H9 (cell line): ENCODE results near the gene TRANK1. TPM values are rescaled to one million over a fixed set of nuclear protein-coding genes. Genes with fewer than 3 reads are reported as not detected.

ENCODE experiments used
- DNase-seq: peaks from one replicate; pipeline ENCODE4 v3.0.0-alpha.2; 2017
- H2AFZ ChIP-seq: one replicate; pipeline ENCODE4 v1.6.1; 2013; ENCODE audit warnings: mild to moderate bottlenecking, low read length, control low read depth, moderate library complexity
- H2AK5ac ChIP-seq: 2 replicates; pipeline ENCODE4 v1.6.1; 2013; ENCODE audit warnings: low read length, control low read depth, mixed read lengths; ENCODE audit not compliant: insufficient read length
- H2BK120ac ChIP-seq: one replicate; pipeline ENCODE4 v1.6.1; 2013; ENCODE audit warnings: low read depth, mild to moderate bottlenecking, low read length, control low read depth, inconsistent platforms; ENCODE audit not compliant: poor library complexity, severe bottlenecking
- H2BK12ac ChIP-seq: 2 replicates; pipeline ENCODE4 v1.6.1; 2013; ENCODE audit warnings: low read length, control low read depth, mixed read lengths, low read depth; ENCODE audit not compliant: insufficient read length
- H2BK15ac ChIP-seq: 2 replicates; pipeline ENCODE4 v1.6.1; 2013; ENCODE audit warnings: low read depth, low read length, control low read depth
- H2BK20ac ChIP-seq: one replicate; pipeline ENCODE4 v1.6.1; 2013; ENCODE audit warnings: low read depth, mild to moderate bottlenecking, low read length, control low read depth, inconsistent platforms; ENCODE audit not compliant: poor library complexity, severe bottlenecking
- H2BK5ac ChIP-seq: 2 replicates; pipeline ENCODE4 v1.6.1; 2013; ENCODE audit warnings: low read length, control low read depth, mixed read lengths; ENCODE audit not compliant: insufficient read length
- H3K14ac ChIP-seq: 2 replicates; pipeline ENCODE4 v1.6.1; 2013; ENCODE audit warnings: low read length, control low read depth; ENCODE audit not compliant: insufficient read depth
- H3K18ac ChIP-seq: 2 replicates; pipeline ENCODE4 v1.6.1; 2013; ENCODE audit warnings: low read depth, mild to moderate bottlenecking, mixed read lengths, low read length, control low read depth; ENCODE audit not compliant: insufficient read length
- H3K23ac ChIP-seq: 2 replicates; pipeline ENCODE4 v1.6.1; 2013; ENCODE audit warnings: low read length, control low read depth, mixed read lengths, low read depth; ENCODE audit not compliant: insufficient read length
- H3K23me2 ChIP-seq: 2 replicates; pipeline ENCODE4 v1.6.1; 2013; ENCODE audit warnings: low read depth, mild to moderate bottlenecking, mixed read lengths, low read length, control low read depth; ENCODE audit not compliant: insufficient read length, poor library complexity, severe bottlenecking
- H3K27ac ChIP-seq: 2 replicates; pipeline ENCODE4 v1.5.1; 2013; ENCODE audit warnings: low read length, control low read depth, mixed read lengths, low read depth; ENCODE audit not compliant: insufficient read length
- H3K27me3 ChIP-seq: 2 replicates; pipeline ENCODE4 v1.6.1; 2013; ENCODE audit warnings: low read length, control low read depth, inconsistent platforms; ENCODE audit not compliant: insufficient read depth
- H3K4ac ChIP-seq: 2 replicates; pipeline ENCODE4 v1.6.1; 2013; ENCODE audit warnings: low read depth, mild to moderate bottlenecking, control low read depth, inconsistent platforms, low read length, moderate library complexity
- H3K4me1 ChIP-seq: 2 replicates; pipeline ENCODE4 v1.6.1; 2013; ENCODE audit warnings: low read length, control low read depth, inconsistent platforms; ENCODE audit not compliant: insufficient read depth
- H3K4me2 ChIP-seq: 2 replicates; pipeline ENCODE4 v1.6.1; 2013; ENCODE audit warnings: low read length, control low read depth, mixed read lengths; ENCODE audit not compliant: insufficient read length, insufficient read depth
- H3K56ac ChIP-seq: 2 replicates; pipeline ENCODE4 v1.6.1; 2013; ENCODE audit warnings: low read depth, mild to moderate bottlenecking, mixed read lengths, low read length, control low read depth; ENCODE audit not compliant: insufficient read length
- H3K79me1 ChIP-seq: 2 replicates; pipeline ENCODE4 v1.6.1; 2013; ENCODE audit warnings: low read depth, mild to moderate bottlenecking, moderate library complexity, low read length, control low read depth, inconsistent platforms; ENCODE audit not compliant: insufficient read depth, poor library complexity, severe bottlenecking
- H3K79me2 ChIP-seq: 2 replicates; pipeline ENCODE4 v1.6.1; 2013; ENCODE audit warnings: low read length, control low read depth, inconsistent platforms; ENCODE audit not compliant: insufficient read depth
- H3K9ac ChIP-seq: 2 replicates; pipeline ENCODE4 v1.6.1; 2013; ENCODE audit warnings: low read length, control low read depth, mixed read lengths; ENCODE audit not compliant: insufficient read length; ENCODE audit errors: extremely low read depth
- H3K9me3 ChIP-seq: one replicate; pipeline ENCODE4 v1.6.1; 2013; ENCODE audit warnings: low read depth, low read length, inconsistent platforms; ENCODE audit not compliant: control insufficient read depth
- H3T11ph ChIP-seq: one replicate; pipeline ENCODE4 v1.6.1; 2013; ENCODE audit warnings: mild to moderate bottlenecking, low read length, control low read depth, inconsistent platforms
- H4K20me1 ChIP-seq: one replicate; pipeline ENCODE4 v1.6.1; 2013; ENCODE audit not compliant: control insufficient read depth, insufficient read length, insufficient read depth
- H4K5ac ChIP-seq: 2 replicates; pipeline ENCODE4 v1.6.1; 2013; ENCODE audit warnings: low read depth, mild to moderate bottlenecking, mixed read lengths, low read length, control low read depth; ENCODE audit not compliant: insufficient read length
- H4K8ac ChIP-seq: replicated peaks from 2 replicates; pipeline ENCODE4 v1.6.1; 2013; ENCODE audit warnings: low read length, control low read depth, mixed read lengths, low read depth; ENCODE audit not compliant: insufficient read length
- H4K91ac ChIP-seq: 2 replicates; pipeline ENCODE4 v1.6.1; 2013; ENCODE audit warnings: low read depth, mild to moderate bottlenecking, moderate library complexity, mixed read lengths, low read length, control low read depth; ENCODE audit not compliant: insufficient read length
- H3K27ac Mint-ChIP-seq, 3 experiments: 2 replicates in 2 of 3; 3 replicates in 1 of 3; pipeline ENCODE4 v1.8.0; 2020 to 2021; ENCODE audit warnings: mixed read lengths in 3 of 3, mild to moderate bottlenecking in 1 of 3, moderate library complexity in 1 of 3
- H3K27me3 Mint-ChIP-seq: 2 replicates; pipeline ENCODE4 v1.8.0; 2021; ENCODE audit warnings: low read depth, mild to moderate bottlenecking, moderate library complexity, mixed read lengths
- H3K36me3 Mint-ChIP-seq, 3 experiments: 2 replicates in 2 of 3; 3 replicates in 1 of 3; pipeline ENCODE4 v1.8.0; 2020 to 2021; ENCODE audit warnings: low read depth in 3 of 3, mixed read lengths in 3 of 3; ENCODE audit not compliant: insufficient read depth in 1 of 3
- H3K4me1 Mint-ChIP-seq, 2 experiments: 2 replicates each; pipeline ENCODE4 v1.8.0; 2020; ENCODE audit warnings: mixed read lengths in 2 of 2
- H3K4me3 Mint-ChIP-seq, 2 experiments: 2 replicates in 1 of 2; 3 replicates in 1 of 2; pipeline ENCODE4 v1.8.0; 2020 to 2021; ENCODE audit warnings: mild to moderate bottlenecking in 2 of 2, mixed read lengths in 2 of 2, moderate library complexity in 1 of 2
- H3K9me3 Mint-ChIP-seq, 2 experiments: 2 replicates in 1 of 2; 3 replicates in 1 of 2; pipeline ENCODE4 v1.8.0; 2020; ENCODE audit warnings: mild to moderate bottlenecking in 2 of 2, mixed read lengths in 2 of 2, moderate library complexity in 1 of 2
- CTCF ChIP-seq: fragments of 200-600 bp; sonication (generic); conservative IDR thresholded peaks from 3 replicates; pipeline ENCODE4 v1.8.0; 2021; ENCODE audit warnings: antibody characterized with exemption, mild to moderate bottlenecking
- WGBS: extraction: QIAGEN DNeasy Blood & Tissue Kit; methylation state at CpG from one replicate; pipeline ENCODE4 v1.1.7; 2013; ENCODE audit warnings: missing lambda C conversion rate, low lambda C conversion rate, mixed read lengths; ENCODE audit not compliant: insufficient read length; ENCODE audit errors: extremely low coverage; 5-methylcytosine and 5-hydroxymethylcytosine counted together
- total RNA-seq: library from RNA; stranded (reverse); gene quantifications from 2 replicates; pipeline ENCODE4 v1.2.1, GENCODE V29; 2021

Gene TRANK1
- total RNA-seq, 1 experiment from 2014 or later = 5.9 TPM

- TF ChIP-seq CTCF = no peak
- Histone ChIP-seq H4K91ac (no peak overlapping the region), H2BK15ac (no peak overlapping the region), H3K56ac (no peak overlapping the region), H3K14ac (no peak overlapping the region), H2BK5ac (no peak overlapping the region), H2BK120ac (no peak overlapping the region), H3K4me2 (no peak overlapping the region), H3K79me2 (no peaks in the 10 kb centered on the region), H3K27ac (no peak overlapping the region), H2AFZ (no peak overlapping the region), H2BK12ac (no peak overlapping the region), H4K8ac (no peak overlapping the region), H3K18ac (no peak overlapping the region), H3K23ac (no peak overlapping the region), H3T11ph (no peak overlapping the region), H3K4ac (no peak overlapping the region), H2AK5ac (no peak overlapping the region), H2BK20ac (no peak overlapping the region), H3K9me3 (no peaks in the 10 kb centered on the region), H3K27me3 (no peaks in the 10 kb centered on the region), H3K9ac (no peak overlapping the region), H3K4me1 (no peaks in the 10 kb centered on the region), H3K79me1 (no peaks in the 10 kb centered on the region), H4K20me1 (no peaks in the 10 kb centered on the region), H4K5ac (no peak overlapping the region), H3K23me2 (no peaks in the 10 kb centered on the region)
- Mint-ChIP-seq H3K36me3 (0 out of 7 replicates have a peak, but pooled peaks cover 0 to 1% (median 0%) of the 10 kb centered on the region in 3 experiments), H3K4me3 (no peak overlapping the region), H3K4me1 (peaks cover 5 to 6% of the 10 kb centered on the region in 2 experiments), H3K9me3 (no peaks in the 10 kb centered on the region), H3K27ac (no peak overlapping the region; a peak in 2 of 7 replicates), H3K27me3 (no peaks in the 10 kb centered on the region; the same call in 1 of the 2 replicates)
- no peak for DNase-seq
- WGBS = no CpG with 5 or more reads among the region's 10 CpGs
Measured at GRCh38 chr3:36903119-36903882, 41.6 kb downstream of the TRANK1 start.
